SK-N-SH (cell line): ENCODE results near the gene SLC26A1. TPM values are rescaled to one million over a fixed set of nuclear protein-coding genes. Genes with fewer than 3 reads are reported as not detected.

Experiments
- CTCF ChIA-PET: fragments of 300-600, 350-600 bp; formaldehyde crosslinking; extraction: SDS; loops from one replicate; lab custom pipeline; 2021; lab: Yijun Ruan, JAX
- POLR2A ChIA-PET: fragments of 350-600 bp; sonication (Branson Sonifier 250); formaldehyde crosslinking; extraction: SDS; loops from one replicate; lab custom pipeline; 2020; ENCODE audit warnings: antibody characterized with exemption, inconsistent platforms; lab: Yijun Ruan, JAX
- DNase-seq: peaks from one replicate; pipeline ENCODE4 v3.0.0; 2012
- H2AFZ ChIP-seq: fragments of 200-600 bp; sonication (generic); 2 replicates; pipeline ENCODE4 v1.8.1; 2016; ENCODE audit warnings: antibody characterized with exemption, mild to moderate bottlenecking, low read depth
- H3F3A ChIP-seq: fragments of 200-600 bp; sonication (generic); replicated peaks from 2 replicates; pipeline ENCODE3; 2016; ENCODE audit warnings: antibody characterized with exemption, mild to moderate bottlenecking; ENCODE audit not compliant: insufficient read depth
- H3K27ac ChIP-seq, 2 experiments: fragments of 200-500 bp in 1 of 2; fragments of 200-600 bp in 1 of 2; sonication (Bioruptor generic) in 1 of 2; sonication (generic), shearing (Covaris generic) in 1 of 2; 2 replicates each; pipeline versions ENCODE4 v1.5.1 to v1.6.1; 2014 to 2016; ENCODE audit warnings: low read depth in 2 of 2, inconsistent platforms in 1 of 2, low read length in 1 of 2, mild to moderate bottlenecking in 1 of 2, mixed read lengths in 1 of 2
- H3K27me3 ChIP-seq: fragments of 200-600 bp; sonication (generic), shearing (Covaris generic); 2 replicates; pipeline ENCODE4 v1.6.1; 2016; ENCODE audit warnings: mixed run types; ENCODE audit not compliant: insufficient read depth
- H3K36me3 ChIP-seq, 2 experiments: fragments of 200-500 bp in 1 of 2; fragments of 200-600 bp in 1 of 2; sonication (Bioruptor generic) in 1 of 2; sonication (generic) in 1 of 2; replicated peaks in 1 of 2; 2 replicates each; pipeline versions ENCODE3 to v1.5.1; 2014 to 2016; ENCODE audit warnings: low read length in 1 of 2, mild to moderate bottlenecking in 1 of 2; ENCODE audit not compliant: insufficient read depth in 2 of 2, control insufficient read depth in 1 of 2
- H3K4me1 ChIP-seq, 2 experiments: fragments of 200-500 bp in 1 of 2; fragments of 200-600 bp in 1 of 2; sonication (Bioruptor generic) in 1 of 2; sonication (generic), shearing (Covaris generic) in 1 of 2; 2 replicates each; pipeline versions ENCODE4 v1.5.1 to v1.6.1; 2014 to 2016; ENCODE audit warnings: low read depth in 1 of 2, low read length in 1 of 2, mixed run types in 1 of 2; ENCODE audit not compliant: insufficient read depth in 2 of 2, control insufficient read depth in 1 of 2
- H3K4me2 ChIP-seq: fragments of 200-600 bp; sonication (generic), shearing (Covaris generic); 2 replicates; pipeline ENCODE4 v1.6.1; 2017; ENCODE audit warnings: mixed run types
- H3K4me3 ChIP-seq, 2 experiments: fragments of 200-500 bp in 1 of 2; fragments of 200-600 bp in 1 of 2; sonication (Bioruptor generic) in 1 of 2; sonication (generic), shearing (Covaris generic) in 1 of 2; 2 replicates each; pipeline versions ENCODE4 v1.5.1 to v1.8.1; 2014 to 2016; ENCODE audit warnings: low read depth in 2 of 2, inconsistent platforms in 1 of 2, low read length in 1 of 2, mild to moderate bottlenecking in 1 of 2, mixed read lengths in 1 of 2, moderate library complexity in 1 of 2
- H3K79me2 ChIP-seq: fragments of 200-600 bp; sonication (generic); 2 replicates; pipeline ENCODE4 v1.8.1; 2017; ENCODE audit warnings: mild to moderate bottlenecking; ENCODE audit not compliant: insufficient read depth
- H3K9ac ChIP-seq: fragments of 200-600 bp; sonication (generic); 2 replicates; pipeline ENCODE4 v1.6.1; 2017; ENCODE audit warnings: mixed run types
- H3K9me2 ChIP-seq: fragments of 200-600 bp; sonication (generic); 2 replicates; pipeline ENCODE4 v1.6.1; 2017; ENCODE audit warnings: mixed run types
- H3K9me3 ChIP-seq: fragments of 200-600 bp; sonication (generic); 2 replicates; pipeline ENCODE4 v1.6.1; 2017; ENCODE audit warnings: mixed run types, mild to moderate bottlenecking, moderate library complexity
- H4K20me1 ChIP-seq: fragments of 200-600 bp; sonication (generic); 2 replicates; pipeline ENCODE4 v1.6.1; 2017; ENCODE audit warnings: mild to moderate bottlenecking, mixed run types; ENCODE audit not compliant: insufficient read depth
- ELF1 ChIP-seq: IDR thresholded peaks from 2 replicates; pipeline ENCODE4 v1.4.0; 2012
- EZH2phosphoT487 ChIP-seq: fragments of 200-600 bp; sonication (generic); IDR thresholded peaks from 2 replicates; pipeline ENCODE4 v1.6.1; 2017; ENCODE audit warnings: low read depth, mixed run types, mild to moderate bottlenecking, antibody characterized with exemption, moderate library complexity, borderline replicate concordance
- FOXJ3 ChIP-seq: sonication (generic); formaldehyde crosslinking; IDR thresholded peaks from 2 replicates; pipeline ENCODE4 v1.5.1; 2020; ENCODE audit warnings: mild to moderate bottlenecking, missing genetic modification reagents
- FOXM1 ChIP-seq: IDR thresholded peaks from 2 replicates; pipeline ENCODE4 v1.4.0; 2012; ENCODE audit warnings: low read depth, mild to moderate bottlenecking
- GABPA ChIP-seq: IDR thresholded peaks from 2 replicates; pipeline ENCODE4 v1.4.0; 2012; ENCODE audit warnings: low read depth, mild to moderate bottlenecking
- GATA2 ChIP-seq: sonication (generic); formaldehyde crosslinking; IDR thresholded peaks from 2 replicates; pipeline ENCODE4 v1.5.0; 2020; ENCODE audit warnings: mild to moderate bottlenecking, missing genetic modification reagents
- MXI1 ChIP-seq: IDR thresholded peaks from 2 replicates; pipeline ENCODE4 v1.6.1; 2012; ENCODE audit warnings: mild to moderate bottlenecking, low read depth, low read length, improper control_type of control experiment
- NRF1 ChIP-seq: IDR thresholded peaks from 2 replicates; pipeline ENCODE4 v1.6.1; 2012; ENCODE audit warnings: low read depth, mild to moderate bottlenecking, low read length
- POLR2AphosphoS5 ChIP-seq: IDR thresholded peaks from 2 replicates; pipeline ENCODE4 v1.6.1; 2012; ENCODE audit warnings: low read depth, low read length
- RAD21 ChIP-seq: IDR thresholded peaks from 2 replicates; pipeline ENCODE4 v1.6.1; 2012; ENCODE audit warnings: mild to moderate bottlenecking, low read length
- RCOR1 ChIP-seq: fragments of 150-350 bp; IDR thresholded peaks from 2 replicates; pipeline ENCODE4 v1.6.1; 2017; ENCODE audit warnings: antibody characterized with exemption, low read length
- RFX5 ChIP-seq: IDR thresholded peaks from 2 replicates; pipeline ENCODE4 v1.6.1; 2012; ENCODE audit warnings: mild to moderate bottlenecking, improper control_type of control experiment, low read length
- SIN3A ChIP-seq: IDR thresholded peaks from 2 replicates; pipeline ENCODE4 v1.6.1; 2012; ENCODE audit warnings: low read depth, mild to moderate bottlenecking, low read length, moderate library complexity, borderline replicate concordance
- SMC3 ChIP-seq: IDR thresholded peaks from 2 replicates; pipeline ENCODE4 v1.6.1; 2012; ENCODE audit warnings: low read depth, low read length, improper control_type of control experiment
- TCF12 ChIP-seq: IDR thresholded peaks from 2 replicates; pipeline ENCODE4 v1.4.0; 2012
- YY1 ChIP-seq: IDR thresholded peaks from 2 replicates; pipeline ENCODE4 v1.4.0; 2012; ENCODE audit warnings: low read depth, mild to moderate bottlenecking
- ZBTB33 ChIP-seq: IDR thresholded peaks from 2 replicates; pipeline ENCODE4 v1.4.0; 2012; ENCODE audit warnings: low read depth, borderline replicate concordance
- WGBS: methylation state at CpG from one replicate; pipeline ENCODE4 v1.1.6; 2017; ENCODE audit warnings: low lambda C conversion rate; 5-methylcytosine and 5-hydroxymethylcytosine counted together
- polyA plus RNA-seq, 3 experiments: library from polyadenylated mRNA; depleted of rRNA; stranded (reverse); fragments of >200 nt; gene quantifications; 2 replicates each; pipeline ENCODE4 v1.2.3, GENCODE V29; 2012
- TF ChIP-seq, protein P1 (sequence below): IDR thresholded peaks from 2 replicates; pipeline ENCODE4 v1.4.0; 2012; ENCODE audit warnings: low read depth, borderline replicate concordance

Gene SLC26A1
- polyA plus RNA-seq, 1 of the 3 experiments (the other 2 are of a cell fraction): 0.05 TPM

GRCh38 chr4:1028574-1029220 lies 35.5 kb upstream of the SLC26A1 start:
- Histone ChIP-seq H3K79me2 (no peaks in the 10 kb centered on the region), H3K4me2 (no peak overlapping the region), H3F3A (peaks cover 8% of the 10 kb centered on the region), H3K9me2 (no peaks in the 10 kb centered on the region), H3K9ac (no peak overlapping the region), H4K20me1 (no peaks in the 10 kb centered on the region), H3K36me3 (peaks cover 0 to 4% of the 10 kb centered on the region in 2 experiments), H3K4me3 (no peak overlapping the region), H2AFZ (no peak overlapping the region), H3K27me3 (peaks cover 8% of the 10 kb centered on the region; the same call in 1 of the 2 replicates), H3K27ac (no peak overlapping the region), H3K9me3 (no peaks in the 10 kb centered on the region), H3K4me1 (no peaks in the 10 kb centered on the region; a peak in 1 of 4 replicates)
- ChIA-PET POLR2A (no interaction called here), CTCF (no interaction called here)
- DNase-seq: no peak
- 85% methylated on average over 28 of the region's 36 CpGs for WGBS
- TF ChIP-seq YY1: no peak
- no peak for TF ChIP-seq SIN3A
- no peak for TF ChIP-seq NRF1
- TF ChIP-seq FOXM1: no peak
- no peak for TF ChIP-seq POLR2AphosphoS5
- TF ChIP-seq, protein P1, sequence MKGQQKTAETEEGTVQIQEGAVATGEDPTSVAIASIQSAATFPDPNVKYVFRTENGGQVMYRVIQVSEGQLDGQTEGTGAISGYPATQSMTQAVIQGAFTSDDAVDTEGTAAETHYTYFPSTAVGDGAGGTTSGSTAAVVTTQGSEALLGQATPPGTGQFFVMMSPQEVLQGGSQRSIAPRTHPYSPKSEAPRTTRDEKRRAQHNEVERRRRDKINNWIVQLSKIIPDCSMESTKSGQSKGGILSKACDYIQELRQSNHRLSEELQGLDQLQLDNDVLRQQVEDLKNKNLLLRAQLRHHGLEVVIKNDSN: no peak
- TF ChIP-seq FOXJ3 (CRISPR knock-in tag): no peak
- TF ChIP-seq TCF12: no peak
- TF ChIP-seq SMC3: no peak
- TF ChIP-seq EZH2phosphoT487: no peak
- TF ChIP-seq RAD21: no peak
- TF ChIP-seq ELF1: no peak
- no peak for TF ChIP-seq ZBTB33
- TF ChIP-seq GATA2 (CRISPR knock-in tag): no peak

DNA sequence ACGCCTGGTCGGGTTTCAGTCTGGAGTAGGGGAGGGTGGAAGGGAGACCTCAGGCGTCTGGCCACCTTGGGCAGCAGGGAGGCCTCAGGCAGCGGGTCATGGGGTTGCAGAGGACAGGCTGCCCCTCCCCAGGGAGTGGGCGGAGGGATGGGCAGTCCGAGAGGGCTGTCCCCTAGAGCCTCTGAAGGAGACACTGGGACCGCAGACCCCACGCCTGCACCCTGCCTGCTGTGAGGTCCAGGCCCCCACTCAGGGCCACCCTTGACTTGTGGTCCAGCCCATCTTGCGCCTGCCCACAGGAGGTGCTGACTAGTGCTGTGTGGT lies 34.7 kb upstream of the SLC26A1 start:
- peaks cover 8% of the 10 kb centered on the region; the same call in 1 of the 2 replicates for H3K27me3 ChIP-seq

More for the DNA sequence above, 34.7 kb upstream of the SLC26A1 start:
- Histone ChIP-seq H3K4me3 (no peak overlapping the region), H3K9me3 (no peaks in the 10 kb centered on the region), H3K9ac (no peak overlapping the region), H4K20me1 (no peaks in the 10 kb centered on the region), H3K9me2 (no peaks in the 10 kb centered on the region), H2AFZ (no peak overlapping the region), H3K4me2 (no peak overlapping the region), H3K36me3 (peaks cover 0 to 4% of the 10 kb centered on the region in 2 experiments), H3K79me2 (no peaks in the 10 kb centered on the region), H3F3A (peaks cover 8% of the 10 kb centered on the region), H3K27ac (no peak overlapping the region), H3K4me1 (no peaks in the 10 kb centered on the region; a peak in 1 of 4 replicates)
- no CpG with 5 or more reads among the region's 9 CpGs for WGBS
- no peak for TF ChIP-seq RFX5
- TF ChIP-seq MXI1: no peak
- no peak for TF ChIP-seq RCOR1
- TF ChIP-seq GABPA: no peak
- POLR2A ChIA-PET: no interaction called here
- CTCF ChIA-PET: no interaction called here
- no peak for DNase-seq
